ACC112 (cell line): ENCODE data around the gene CARMIL1.
"Not testable (repeated sequence)": the region's sequence is repeated elsewhere in the genome, so short reads cannot be mapped to it uniquely, and the experiment has no call there.

ENCODE experiments used
- H2AFZ ChIP-seq: fragments of 200-600 bp; sonication (generic); one replicate; pipeline ENCODE4 v1.6.0; 2017; ENCODE audit warnings: antibody characterized with exemption, low read length; ENCODE audit not compliant: unreplicated experiment
- H3K27ac ChIP-seq: fragments of 200-600 bp; sonication (generic); 2 replicates; pipeline ENCODE4 v1.5.1; 2014; ENCODE audit warnings: low read depth, mild to moderate bottlenecking, antibody characterized with exemption, low read length, moderate library complexity
- H3K27me3 ChIP-seq: fragments of 200-600 bp; sonication (generic); 2 replicates; pipeline ENCODE4 v1.6.1; 2014; ENCODE audit warnings: mild to moderate bottlenecking, antibody characterized with exemption, low read length, moderate library complexity, mixed read lengths; ENCODE audit not compliant: insufficient read depth
- H3K36me3 ChIP-seq: fragments of 200-600 bp; sonication (generic); 2 replicates; pipeline ENCODE4 v1.6.1; 2016; ENCODE audit warnings: mild to moderate bottlenecking, antibody characterized with exemption, low read length, moderate library complexity, mixed read lengths; ENCODE audit not compliant: insufficient read depth
- H3K4me1 ChIP-seq: fragments of 200-600 bp; sonication (generic); one replicate; pipeline ENCODE4 v1.6.1; 2016; ENCODE audit warnings: low read length, mixed read lengths; ENCODE audit not compliant: insufficient read depth, unreplicated experiment, control insufficient read depth
- H3K4me3 ChIP-seq: fragments of 200-600 bp; sonication (generic); 2 replicates; pipeline ENCODE4 v1.5.1; 2014; ENCODE audit warnings: mild to moderate bottlenecking, low read depth, low read length
- H3K79me2 ChIP-seq: fragments of 200-600 bp; sonication (generic); one replicate; pipeline ENCODE4 v1.6.0; 2016; ENCODE audit warnings: low read length; ENCODE audit not compliant: control insufficient read depth, unreplicated experiment, insufficient read depth

Gene CARMIL1

GRCh38 chr6:25583099-25583498 lies 303.9 kb downstream of the CARMIL1 start:
- no peak overlapping the region for H3K4me3 ChIP-seq
- H3K27ac ChIP-seq: no peak overlapping the region
- H3K79me2 ChIP-seq: no peaks in the 10 kb centered on the region
- H3K4me1 ChIP-seq: no peaks in the 10 kb centered on the region
- H2AFZ ChIP-seq: no peak overlapping the region
- H3K27me3 ChIP-seq: no peaks in the 10 kb centered on the region
- H3K36me3 ChIP-seq: no peaks in the 10 kb centered on the region

GRCh38 chr6:25583906-25584305 lies 304.7 kb downstream of the CARMIL1 start:
- Histone ChIP-seq H3K36me3 (no peaks in the 10 kb centered on the region), H3K4me1 (no peaks in the 10 kb centered on the region), H3K4me3 (no peak overlapping the region), H3K79me2 (no peaks in the 10 kb centered on the region), H3K27ac (no peak overlapping the region), H3K27me3 (no peaks in the 10 kb centered on the region), H2AFZ (no peak overlapping the region)

GRCh38 chr6:25585225-25585624 lies 306.1 kb downstream of the CARMIL1 start:
- no peak overlapping the region for H3K4me3 ChIP-seq
- no peaks in the 10 kb centered on the region for H3K4me1 ChIP-seq
- no peaks in the 10 kb centered on the region for H3K36me3 ChIP-seq
- H3K27me3 ChIP-seq: no peaks in the 10 kb centered on the region
- H3K27ac ChIP-seq: no peak overlapping the region
- H2AFZ ChIP-seq: no peak overlapping the region
- no peaks in the 10 kb centered on the region for H3K79me2 ChIP-seq

GRCh38 chr6:25586119-25586518 lies 306.9 kb downstream of the CARMIL1 start:
- not testable (repeated sequence) for H3K79me2 ChIP-seq

GRCh38 chr6:25586927-25587326 lies 307.8 kb downstream of the CARMIL1 start:
- no peaks in the 10 kb centered on the region for H3K36me3 ChIP-seq
- no peak overlapping the region for H3K27ac ChIP-seq
- H3K27me3 ChIP-seq: no peaks in the 10 kb centered on the region
- no peak overlapping the region for H3K4me3 ChIP-seq
- no peak overlapping the region for H2AFZ ChIP-seq
- H3K4me1 ChIP-seq: no peaks in the 10 kb centered on the region
- H3K79me2 ChIP-seq: no peaks in the 10 kb centered on the region

More at GRCh38 chr6:25586119-25586518, 306.9 kb downstream of the CARMIL1 start:
- H3K27me3 ChIP-seq, H2AFZ ChIP-seq, H3K4me3 ChIP-seq, H3K36me3 ChIP-seq, H3K27ac ChIP-seq, H3K4me1 ChIP-seq: not testable (repeated sequence)

GRCh38 chr6:25590986-25591385 lies 311.8 kb downstream of the CARMIL1 start:
- H2AFZ ChIP-seq: no peak overlapping the region

GRCh38 chr6:25596928-25597818 lies 318.0 kb downstream of the CARMIL1 start:
- Histone ChIP-seq H2AFZ (no peak overlapping the region), H3K4me3 (no peak overlapping the region), H3K27ac (no peak overlapping the region), H3K27me3 (no peaks in the 10 kb centered on the region), H3K79me2 (no peaks in the 10 kb centered on the region), H3K4me1 (peaks cover 9% of the 10 kb centered on the region), H3K36me3 (no peaks in the 10 kb centered on the region)

More at GRCh38 chr6:25590986-25591385, 311.8 kb downstream of the CARMIL1 start:
- Histone ChIP-seq H3K36me3 (no peaks in the 10 kb centered on the region), H3K4me1 (no peaks in the 10 kb centered on the region), H3K27me3 (no peaks in the 10 kb centered on the region), H3K27ac (no peak overlapping the region), H3K79me2 (no peaks in the 10 kb centered on the region), H3K4me3 (no peak overlapping the region)

GRCh38 chr6:25599516-25600085 lies 320.4 kb downstream of the CARMIL1 start:
- Histone ChIP-seq H3K27ac (no peak overlapping the region), H3K4me3 (no peak overlapping the region), H3K4me1 (peaks cover 9% of the 10 kb centered on the region), H3K27me3 (no peaks in the 10 kb centered on the region), H3K79me2 (no peaks in the 10 kb centered on the region), H3K36me3 (no peaks in the 10 kb centered on the region), H2AFZ (no peak overlapping the region)

GRCh38 chr6:25601800-25602673 lies 322.9 kb downstream of the CARMIL1 start:
- Histone ChIP-seq H2AFZ (no peak overlapping the region), H3K4me3 (no peak overlapping the region), H3K27me3 (no peaks in the 10 kb centered on the region), H3K79me2 (no peaks in the 10 kb centered on the region), H3K36me3 (no peaks in the 10 kb centered on the region), H3K27ac (no peak overlapping the region), H3K4me1 (peaks cover 7% of the 10 kb centered on the region)

- no peaks in the 10 kb centered on the region for H3K79me2 ChIP-seq
- H3K36me3 ChIP-seq: no peaks in the 10 kb centered on the region
- peaks cover 1% of the 10 kb centered on the region for H3K4me1 ChIP-seq
- H2AFZ ChIP-seq: no peak overlapping the region
- no peak overlapping the region for H3K27ac ChIP-seq
- H3K27me3 ChIP-seq: no peaks in the 10 kb centered on the region
- H3K4me3 ChIP-seq: no peak overlapping the region
Observed at GRCh38 chr6:25602674-25602982, 323.5 kb downstream of the CARMIL1 start.
